GM12872 (cell line): ENCODE data around the gene GTF3A.

ENCODE experiments used
- TF ChIP-seq, protein P1 (sequence below): IDR thresholded peaks from 3 replicates; pipeline ENCODE4 v1.5.1; 2011; ENCODE audit warnings: low read depth, mild to moderate bottlenecking, low read length, moderate library complexity; ENCODE audit not compliant: insufficient read depth

GTF3A gene

DNA sequence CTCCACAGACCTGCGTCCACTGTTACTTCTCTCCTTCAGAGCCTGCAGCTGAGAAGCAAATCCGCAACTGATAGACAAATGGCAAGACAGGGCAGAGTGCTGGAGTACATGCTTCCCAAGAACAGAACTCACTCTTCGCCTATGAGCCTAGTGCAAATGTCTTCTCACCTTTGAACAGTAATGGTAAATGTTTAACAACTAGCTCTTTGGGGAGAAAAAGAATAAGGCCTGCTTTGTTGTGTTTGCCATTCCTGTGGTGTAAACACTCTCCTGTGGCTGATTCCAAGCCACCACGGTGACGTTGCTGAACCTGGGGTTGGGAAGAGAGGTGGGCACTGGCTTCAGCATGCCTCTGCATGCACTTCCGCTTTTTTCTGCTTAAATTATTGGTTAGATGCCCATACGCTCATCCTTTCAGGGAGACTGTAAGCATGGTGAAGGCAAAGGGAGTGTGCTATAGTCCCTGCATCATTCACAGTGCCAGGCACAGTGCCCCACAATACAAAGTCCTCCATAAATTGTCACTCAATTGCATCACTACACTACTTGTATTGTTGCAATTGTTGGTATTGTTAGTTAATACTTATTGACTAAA, 28.1 kb upstream of the GTF3A start:
- TF ChIP-seq, protein P1, sequence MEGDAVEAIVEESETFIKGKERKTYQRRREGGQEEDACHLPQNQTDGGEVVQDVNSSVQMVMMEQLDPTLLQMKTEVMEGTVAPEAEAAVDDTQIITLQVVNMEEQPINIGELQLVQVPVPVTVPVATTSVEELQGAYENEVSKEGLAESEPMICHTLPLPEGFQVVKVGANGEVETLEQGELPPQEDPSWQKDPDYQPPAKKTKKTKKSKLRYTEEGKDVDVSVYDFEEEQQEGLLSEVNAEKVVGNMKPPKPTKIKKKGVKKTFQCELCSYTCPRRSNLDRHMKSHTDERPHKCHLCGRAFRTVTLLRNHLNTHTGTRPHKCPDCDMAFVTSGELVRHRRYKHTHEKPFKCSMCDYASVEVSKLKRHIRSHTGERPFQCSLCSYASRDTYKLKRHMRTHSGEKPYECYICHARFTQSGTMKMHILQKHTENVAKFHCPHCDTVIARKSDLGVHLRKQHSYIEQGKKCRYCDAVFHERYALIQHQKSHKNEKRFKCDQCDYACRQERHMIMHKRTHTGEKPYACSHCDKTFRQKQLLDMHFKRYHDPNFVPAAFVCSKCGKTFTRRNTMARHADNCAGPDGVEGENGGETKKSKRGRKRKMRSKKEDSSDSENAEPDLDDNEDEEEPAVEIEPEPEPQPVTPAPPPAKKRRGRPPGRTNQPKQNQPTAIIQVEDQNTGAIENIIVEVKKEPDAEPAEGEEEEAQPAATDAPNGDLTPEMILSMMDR = no peak

DNA sequence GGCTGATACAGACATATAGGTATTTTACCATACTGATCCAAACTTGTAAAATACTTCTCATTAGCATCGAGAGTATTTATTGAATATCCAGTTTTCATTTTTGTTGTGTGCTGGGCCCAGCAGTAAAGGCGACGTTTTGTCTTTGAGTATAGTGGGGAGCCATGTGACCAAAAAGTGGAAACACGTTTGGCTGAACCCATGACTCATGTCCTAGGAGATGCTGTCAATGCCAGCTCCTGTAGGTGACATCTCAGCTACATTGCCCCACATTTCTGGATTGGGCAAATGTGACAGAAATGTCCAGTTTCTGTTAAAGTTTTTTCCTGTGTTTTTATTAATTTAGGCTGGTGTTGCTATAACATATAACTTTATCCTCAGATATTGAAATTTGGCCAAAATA, 26.1 kb upstream of the GTF3A start:
- TF ChIP-seq, protein P1 = no peak

DNA sequence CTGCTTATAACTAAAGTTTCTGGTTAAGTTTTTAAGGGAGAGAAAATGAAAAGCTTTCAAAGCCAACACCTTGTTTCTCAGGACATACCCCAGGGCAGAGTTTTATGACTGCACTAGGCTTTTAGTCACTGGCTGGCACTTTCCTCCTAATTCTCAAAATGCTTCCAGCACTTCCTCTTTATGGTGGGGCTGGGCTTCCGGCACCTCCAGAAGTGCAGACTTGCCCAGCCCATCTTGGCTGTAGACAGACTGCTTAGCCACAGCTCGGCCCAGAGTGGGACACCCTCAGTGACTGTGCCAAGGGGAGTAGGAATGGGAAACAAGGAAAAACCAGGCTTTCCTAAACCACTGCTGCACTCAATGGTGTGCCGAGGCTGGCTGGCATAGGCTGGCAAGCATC, 23.2 kb upstream of the GTF3A start:
- TF ChIP-seq, protein P1 = no peak

GRCh38 chr13:27403203-27403678, 21.2 kb upstream of the GTF3A start:
- TF ChIP-seq, protein P1 = no peak

GRCh38 chr13:27403727-27404385, 20.6 kb upstream of the GTF3A start:
- TF ChIP-seq, protein P1 = no peak

DNA sequence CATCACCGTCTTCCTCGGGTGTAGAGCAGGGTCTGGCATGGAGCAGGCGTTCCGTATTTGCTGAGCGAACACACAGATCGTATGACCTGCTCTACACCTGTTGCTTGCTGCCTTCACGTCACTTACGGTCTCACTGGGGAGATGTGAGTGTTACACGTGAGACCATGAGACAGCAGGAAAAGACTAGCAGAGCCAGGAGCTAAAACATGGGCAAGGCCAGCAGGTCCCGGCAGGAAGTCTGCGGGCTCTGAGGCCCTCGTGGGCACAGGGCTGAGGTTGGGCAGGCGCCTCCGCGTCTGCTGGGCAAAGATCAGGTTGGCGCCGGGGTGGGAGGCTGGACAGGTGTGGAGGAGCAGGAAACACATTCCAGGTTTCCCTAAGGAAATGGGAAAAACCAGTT, 19.7 kb upstream of the GTF3A start:
- TF ChIP-seq, protein P1 = no peak

GRCh38 chr13:27405546-27406134, 18.8 kb upstream of the GTF3A start:
- TF ChIP-seq, protein P1 = no peak
